Amniotic stem cell (primary cell): Measurements from ENCODE around the gene KIF26B.
"Not testable (repeated sequence)": the region's sequence is repeated elsewhere in the genome, so short reads cannot be mapped to it uniquely, and the experiment has no call there.

ENCODE experiments used
- DNase-seq: peaks from one replicate; lab custom pipeline; 2025; lab: John Stamatoyannopoulos, UW

Gene KIF26B

GRCh38 chr1:245356891-245357585, 202.3 kb downstream of the KIF26B start:
- no peak for DNase-seq

GRCh38 chr1:245359101-245359680, 204.4 kb downstream of the KIF26B start:
- not testable (repeated sequence) for DNase-seq

GRCh38 chr1:245361065-245361464, 206.3 kb downstream of the KIF26B start:
- no peak for DNase-seq

DNA sequence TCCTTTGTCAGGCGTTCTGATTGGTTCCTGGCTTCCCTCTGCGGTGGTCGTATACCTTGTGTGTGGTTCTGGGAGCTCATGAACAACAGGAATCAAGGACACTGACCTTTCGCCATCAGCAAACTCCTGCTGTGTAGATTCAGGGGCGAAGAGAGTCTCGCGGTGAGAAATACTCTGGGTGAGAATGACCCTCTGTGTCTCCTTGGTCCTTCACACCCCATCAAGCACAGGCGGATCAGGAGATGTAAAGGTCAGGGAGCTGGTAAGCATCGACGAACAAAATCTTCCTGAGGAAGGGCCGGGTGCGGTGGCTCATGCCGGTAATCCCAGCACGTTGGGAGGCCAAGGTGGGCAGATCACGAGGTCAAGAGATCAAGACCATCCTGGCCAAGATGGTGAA, 207.2 kb downstream of the KIF26B start:
- DNase-seq: no peak

DNA sequence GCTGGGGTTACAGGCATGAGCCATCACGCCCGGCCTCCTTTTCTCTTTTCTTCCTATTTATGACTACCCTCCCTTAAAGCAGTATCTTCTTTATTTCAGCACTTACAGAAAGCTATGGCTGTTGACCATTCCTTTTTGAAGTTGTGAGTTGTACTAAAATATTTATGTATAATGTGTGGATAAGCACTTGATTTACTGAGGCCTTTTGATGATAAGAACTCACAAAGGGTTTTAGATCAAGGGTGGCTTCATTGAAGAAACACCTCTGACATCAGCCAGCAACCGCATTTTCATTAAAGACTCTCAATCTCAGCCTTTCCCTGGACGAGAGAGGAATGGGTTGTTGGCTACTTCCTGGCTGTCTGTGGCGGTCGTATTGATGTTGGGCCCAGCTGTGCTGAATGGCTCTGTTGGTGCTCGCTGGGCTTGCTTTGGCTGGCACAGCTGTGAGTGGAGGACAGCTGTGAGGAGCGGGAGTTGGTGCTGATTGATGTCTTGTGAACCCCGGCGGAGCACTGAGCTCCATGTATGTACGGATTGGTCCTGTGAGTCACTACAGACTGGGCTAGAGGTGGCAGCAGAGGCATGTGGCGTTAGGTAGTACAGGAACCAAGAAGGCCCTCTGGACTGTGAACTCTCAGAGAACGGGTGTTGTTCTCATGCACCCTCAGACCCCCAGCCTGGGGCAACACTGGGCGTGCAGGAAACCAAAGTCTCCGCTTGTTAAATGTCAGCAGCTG, 208.8 kb downstream of the KIF26B start:
- DNase-seq: no peak

- no peak for DNase-seq
Measured at GRCh38 chr1:245365095-245366020, 210.6 kb downstream of the KIF26B start.

DNA sequence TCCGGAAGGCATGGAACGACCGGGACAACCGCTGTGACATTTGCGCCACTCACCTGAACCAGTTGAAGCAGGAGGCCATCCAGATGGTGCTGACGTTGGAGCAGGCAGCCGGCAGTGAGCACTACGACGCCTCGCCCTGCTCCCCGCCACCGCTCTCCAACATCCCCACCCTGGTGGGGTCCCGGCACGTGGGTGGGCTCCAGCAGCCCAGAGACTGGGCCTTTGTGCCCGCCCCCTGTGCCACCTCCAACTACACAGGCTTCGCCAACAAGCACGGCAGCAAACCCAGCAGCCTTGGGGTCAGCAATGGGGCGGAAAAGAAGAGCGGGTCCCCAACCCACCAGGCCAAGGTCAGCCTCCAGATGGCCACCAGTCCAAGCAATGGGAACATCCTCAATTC, 212.1 kb downstream of the KIF26B start:
- DNase-seq: no peak

- no peak for DNase-seq
Measured at GRCh38 chr1:245370175-245370825, 215.5 kb downstream of the KIF26B start.

DNA sequence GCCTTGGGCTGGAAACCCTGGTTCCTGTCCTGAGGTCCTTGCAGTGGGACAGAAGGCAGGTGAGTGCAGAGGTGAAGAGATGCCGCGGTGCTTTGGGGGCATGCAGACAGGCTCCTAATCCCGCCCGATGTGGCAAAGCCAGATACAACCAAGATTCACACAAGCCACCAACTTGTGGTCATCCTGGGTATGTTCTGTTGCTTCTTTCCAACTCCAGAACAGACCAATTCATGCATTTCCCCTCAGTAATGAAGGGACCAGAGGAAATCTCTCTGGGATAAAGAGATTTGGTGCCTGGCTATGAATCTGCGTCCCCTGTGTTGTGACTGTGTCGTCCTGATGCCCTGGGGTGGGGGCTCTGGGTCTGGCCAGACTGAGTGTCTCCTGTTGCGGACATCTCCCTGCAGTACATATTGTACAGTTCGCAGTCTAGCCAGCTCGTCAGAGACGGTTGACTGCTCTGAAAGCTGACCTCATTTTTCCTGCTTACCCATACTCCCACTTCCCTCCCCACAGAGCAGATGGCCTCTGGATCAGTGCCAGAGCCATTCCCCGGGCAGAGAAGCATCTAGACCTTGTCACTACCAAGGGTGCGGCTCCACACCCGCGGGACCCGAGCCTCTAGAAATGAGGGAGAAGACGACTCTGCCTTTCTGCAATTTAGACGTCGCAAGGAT, 216.3 kb downstream of the KIF26B start:
- no peak for DNase-seq

DNA sequence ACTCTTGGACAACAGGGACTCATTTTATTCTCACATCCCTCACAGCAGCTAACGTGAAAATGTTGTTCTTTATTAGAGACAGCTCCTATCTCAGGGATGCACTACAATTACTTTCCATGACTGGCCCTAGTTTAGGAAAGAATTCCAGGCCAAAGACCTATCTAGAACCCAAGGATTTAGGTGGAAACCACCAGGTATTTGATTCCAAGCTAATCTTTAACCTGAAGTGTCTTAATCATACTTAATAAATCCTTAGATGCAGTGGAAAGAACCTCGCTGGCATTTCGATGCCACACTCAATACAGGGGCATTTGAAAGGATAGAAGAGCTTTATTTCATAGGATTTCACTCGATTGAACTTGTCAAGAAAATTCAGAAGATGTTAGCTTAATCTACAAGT, 218.3 kb downstream of the KIF26B start:
- no peak for DNase-seq

DNA sequence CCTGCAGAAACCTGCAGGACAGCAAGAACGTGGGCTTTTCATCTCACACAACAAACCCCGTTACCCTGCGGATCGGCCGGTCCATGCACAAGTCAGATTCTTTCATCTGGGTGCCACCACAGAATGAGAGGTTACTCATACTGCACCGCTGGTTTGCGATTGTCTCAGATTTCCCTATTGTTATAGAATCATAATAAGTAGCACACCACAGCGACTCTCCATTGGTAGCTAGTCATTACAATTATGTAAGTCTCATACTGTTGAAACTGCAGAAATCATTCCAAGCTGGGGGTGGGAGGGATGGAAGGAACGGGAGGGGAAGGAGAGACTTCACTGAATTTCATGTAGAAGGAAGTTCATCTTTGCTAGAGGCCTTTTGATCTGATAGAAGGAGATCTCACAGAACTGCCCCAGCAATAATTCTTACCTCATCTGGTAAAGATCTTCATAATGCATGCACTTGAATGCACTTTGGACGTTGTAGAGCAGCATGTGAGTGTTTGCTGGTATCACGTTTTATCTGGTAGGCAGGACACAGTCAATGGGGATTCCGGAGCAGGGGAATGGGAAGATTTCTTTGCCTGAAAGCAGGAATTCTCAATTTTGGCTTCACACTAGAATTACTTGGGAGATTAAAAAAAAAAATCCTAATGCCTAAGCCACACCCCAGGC, 221.1 kb downstream of the KIF26B start:
- no peak for DNase-seq

DNA sequence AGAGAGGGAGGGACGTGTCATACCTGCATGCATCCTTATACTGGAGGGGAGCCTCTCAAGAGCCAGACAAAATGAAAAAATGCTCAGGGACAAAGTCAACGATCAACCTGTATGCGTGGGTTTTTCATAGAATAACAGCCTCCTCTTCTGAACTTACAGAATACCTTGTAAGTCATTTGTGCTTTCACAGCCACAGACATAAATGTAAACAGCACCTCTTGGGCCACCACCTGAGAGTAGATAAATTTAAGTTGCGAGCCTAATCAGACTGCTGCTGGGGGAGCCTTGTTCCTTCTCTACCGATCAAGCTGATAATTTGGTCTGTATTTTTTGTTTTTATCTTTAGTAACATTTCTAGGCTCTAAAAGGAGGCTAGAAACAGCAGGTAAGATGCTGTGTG, 223.1 kb downstream of the KIF26B start:
- no peak for DNase-seq

DNA sequence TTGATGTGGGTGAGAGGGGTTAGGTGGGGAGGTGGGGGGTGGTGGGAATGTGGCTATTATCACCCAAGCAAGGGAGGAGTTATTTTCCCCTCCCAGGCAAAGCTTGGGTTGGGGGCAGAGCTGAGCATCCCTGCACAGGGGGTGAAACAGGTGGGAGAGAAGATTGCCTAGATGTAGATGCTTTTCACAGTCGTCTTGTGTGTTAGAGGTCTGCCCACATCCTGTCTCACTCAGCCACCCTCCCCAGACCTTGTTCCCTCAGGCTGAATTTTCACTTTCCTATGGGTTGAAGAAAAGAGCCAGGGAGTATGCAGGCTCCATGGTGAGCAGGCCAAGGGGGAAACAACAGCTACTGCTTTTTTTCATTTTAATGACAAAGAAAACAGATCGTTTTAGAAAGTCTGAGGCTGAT, 223.5 kb downstream of the KIF26B start:
- DNase-seq: no peak

GRCh38 chr1:245378745-245379144, 224.0 kb downstream of the KIF26B start:
- DNase-seq: no peak

DNA sequence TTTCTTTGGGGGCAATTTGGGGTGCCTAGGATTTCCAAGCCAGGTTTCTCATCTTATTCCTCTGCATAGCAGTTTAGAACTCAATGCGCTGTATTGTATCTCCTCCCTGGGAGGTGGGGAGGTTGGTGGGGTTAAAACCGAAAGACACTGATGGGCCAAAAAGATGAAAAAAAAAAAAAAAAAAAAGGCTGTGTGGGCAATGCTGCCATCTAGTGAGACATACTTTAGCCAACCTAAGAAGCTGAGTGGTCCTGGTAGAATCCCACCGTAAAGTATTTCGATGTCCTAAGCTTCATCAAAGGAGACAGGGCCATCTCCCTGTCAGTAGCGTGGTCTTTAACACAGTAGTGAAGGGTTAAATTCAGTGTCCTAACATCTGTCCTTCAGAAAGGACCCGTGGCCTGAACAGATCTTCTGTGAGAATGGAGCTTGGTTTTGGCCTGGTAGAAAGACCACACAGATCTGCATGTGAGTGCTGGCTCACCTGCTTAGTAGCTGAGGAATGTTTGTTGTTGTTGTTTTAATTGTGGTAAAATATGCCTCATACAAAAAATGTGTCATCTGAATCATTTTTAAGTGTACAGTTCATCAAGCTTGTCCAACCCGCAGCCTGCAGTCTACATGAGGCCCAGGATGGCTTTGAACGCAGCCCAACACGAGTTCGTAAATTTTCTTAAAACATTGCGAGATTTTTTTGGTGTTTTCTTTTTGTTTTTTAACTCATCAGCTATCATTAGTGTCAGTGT, 226.2 kb downstream of the KIF26B start:
- DNase-seq: no peak

GRCh38 chr1:245382981-245383380, 228.2 kb downstream of the KIF26B start:
- DNase-seq: no peak

- DNase-seq: no peak
Measured at GRCh38 chr1:245383396-245384330, 228.9 kb downstream of the KIF26B start.

DNA sequence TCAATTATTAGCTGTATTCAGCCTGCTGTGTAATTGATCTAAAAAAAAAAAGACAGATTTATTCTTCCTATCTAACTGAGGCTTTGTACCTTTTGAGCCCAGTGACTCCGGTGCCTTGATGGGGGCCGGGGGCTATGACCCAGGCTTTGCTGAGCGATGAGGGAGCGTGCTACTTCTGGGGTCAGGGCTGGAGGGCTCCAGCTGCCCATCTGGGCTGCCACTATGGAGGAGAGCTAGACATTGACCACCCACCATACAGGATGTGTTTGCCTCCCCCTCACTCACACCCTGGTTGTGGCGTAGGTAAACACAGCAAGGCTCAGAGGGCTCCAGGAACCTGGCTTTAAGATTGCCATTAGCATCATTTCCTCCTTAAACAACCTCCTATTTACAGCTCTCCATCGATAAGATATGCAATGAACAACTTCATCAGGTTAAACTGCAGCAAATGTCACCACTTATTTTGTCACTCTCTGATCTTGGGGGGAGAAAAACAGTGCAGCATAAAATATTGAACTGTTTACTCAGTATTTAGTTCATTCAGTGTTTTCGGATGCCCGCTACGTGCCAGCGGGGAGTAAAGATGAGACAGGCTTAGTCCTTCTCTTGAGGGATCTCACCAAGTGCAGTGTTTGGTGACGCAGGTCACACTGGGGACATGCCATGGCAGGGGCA, 231.6 kb downstream of the KIF26B start:
- no peak for DNase-seq
